Stimulated activated naive CD4-positive, alpha-beta T cell treated with Interleukin-2 at 50 U/mL for 16 hours (primary cell): ENCODE measurements around the gene SMPD1.
"Not testable (repeated sequence)": the region's sequence is repeated elsewhere in the genome, so short reads cannot be mapped to it uniquely, and the experiment has no call there.

Experiments used
- DNase-seq: peaks from one replicate; lab custom pipeline; 2025; lab: John Stamatoyannopoulos, UW

The SMPD1 gene

DNA sequence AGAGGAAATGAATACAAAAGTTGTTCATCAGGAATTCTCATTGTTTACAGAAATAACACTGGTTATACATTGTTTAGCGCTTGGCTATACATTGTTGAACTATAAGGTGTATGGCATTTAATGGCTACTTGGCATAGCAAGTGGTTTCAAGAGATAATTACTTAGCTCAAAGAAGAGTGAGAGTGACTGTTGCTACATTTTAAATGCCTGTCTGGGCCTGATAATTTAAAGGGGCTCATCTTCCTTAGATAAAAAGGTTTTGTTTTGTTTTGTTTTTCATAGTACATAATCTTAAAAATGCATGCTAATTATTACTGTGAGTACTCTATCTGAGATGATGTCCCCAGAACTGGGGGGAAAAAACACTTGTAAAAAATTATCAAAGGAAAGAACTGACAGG is 1.5 kb upstream of the SMPD1 start:
- no peak for DNase-seq

DNA sequence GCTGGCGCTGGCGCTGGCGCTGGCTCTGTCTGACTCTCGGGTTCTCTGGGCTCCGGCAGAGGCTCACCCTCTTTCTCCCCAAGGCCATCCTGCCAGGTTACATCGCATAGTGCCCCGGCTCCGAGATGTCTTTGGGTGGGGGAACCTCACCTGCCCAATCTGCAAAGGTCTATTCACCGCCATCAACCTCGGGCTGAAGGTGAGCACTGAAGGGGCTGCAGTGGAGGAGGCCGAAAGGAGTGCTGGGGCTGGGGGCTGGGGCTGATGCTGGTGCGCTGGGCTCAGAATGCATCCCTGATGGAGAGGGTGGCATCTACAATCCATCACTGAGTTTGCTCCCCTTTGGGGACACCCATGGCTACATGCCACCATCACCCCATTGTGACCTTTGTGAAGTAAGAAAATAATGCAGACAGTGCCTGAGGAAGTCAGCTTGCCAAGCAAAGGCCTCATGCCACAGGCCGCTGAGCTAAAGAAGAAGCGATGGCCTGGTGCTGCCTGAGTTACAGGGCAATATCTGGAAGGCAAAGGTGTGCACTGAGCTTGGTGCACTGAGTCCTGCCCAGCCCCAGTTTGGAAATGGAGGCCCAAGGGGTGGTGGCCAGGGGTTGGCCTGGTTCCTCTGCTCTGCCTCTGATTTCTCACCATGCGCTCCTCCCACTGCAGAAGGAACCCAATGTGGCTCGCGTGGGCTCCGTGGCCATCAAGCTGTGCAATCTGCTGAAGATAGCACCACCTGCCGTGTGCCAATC is 620 bp downstream of the SMPD1 start:
- DNase-seq, result no peak

DNA sequence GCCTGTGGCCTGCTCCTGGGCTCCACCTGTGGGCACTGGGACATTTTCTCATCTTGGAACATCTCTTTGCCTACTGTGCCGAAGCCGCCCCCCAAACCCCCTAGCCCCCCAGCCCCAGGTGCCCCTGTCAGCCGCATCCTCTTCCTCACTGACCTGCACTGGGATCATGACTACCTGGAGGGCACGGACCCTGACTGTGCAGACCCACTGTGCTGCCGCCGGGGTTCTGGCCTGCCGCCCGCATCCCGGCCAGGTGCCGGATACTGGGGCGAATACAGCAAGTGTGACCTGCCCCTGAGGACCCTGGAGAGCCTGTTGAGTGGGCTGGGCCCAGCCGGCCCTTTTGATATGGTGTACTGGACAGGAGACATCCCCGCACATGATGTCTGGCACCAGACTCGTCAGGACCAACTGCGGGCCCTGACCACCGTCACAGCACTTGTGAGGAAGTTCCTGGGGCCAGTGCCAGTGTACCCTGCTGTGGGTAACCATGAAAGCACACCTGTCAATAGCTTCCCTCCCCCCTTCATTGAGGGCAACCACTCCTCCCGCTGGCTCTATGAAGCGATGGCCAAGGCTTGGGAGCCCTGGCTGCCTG is 1.4 kb downstream of the SMPD1 start:
- DNase-seq, result no peak

DNA sequence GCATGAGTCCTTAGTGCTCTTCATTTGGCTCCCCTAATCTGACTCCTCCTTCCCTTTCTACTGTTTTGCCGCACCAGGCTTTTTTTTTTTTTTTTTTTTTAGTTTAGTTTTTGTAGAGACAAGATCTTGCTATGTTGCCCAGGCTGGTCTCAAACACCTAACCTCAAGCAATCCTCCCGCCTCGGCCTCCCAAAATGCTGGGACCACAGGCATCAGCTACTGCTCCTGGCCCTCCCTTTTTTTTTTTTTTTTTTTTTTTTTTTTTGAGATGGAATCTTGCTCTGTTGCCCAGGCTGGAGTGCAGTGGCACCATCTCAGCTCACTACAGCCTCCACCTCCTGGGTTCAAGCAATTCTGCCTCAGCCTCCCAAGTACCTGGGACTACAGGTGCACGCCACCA is 2.0 kb downstream of the SMPD1 start:
- DNase-seq, result not testable (repeated sequence)

DNA sequence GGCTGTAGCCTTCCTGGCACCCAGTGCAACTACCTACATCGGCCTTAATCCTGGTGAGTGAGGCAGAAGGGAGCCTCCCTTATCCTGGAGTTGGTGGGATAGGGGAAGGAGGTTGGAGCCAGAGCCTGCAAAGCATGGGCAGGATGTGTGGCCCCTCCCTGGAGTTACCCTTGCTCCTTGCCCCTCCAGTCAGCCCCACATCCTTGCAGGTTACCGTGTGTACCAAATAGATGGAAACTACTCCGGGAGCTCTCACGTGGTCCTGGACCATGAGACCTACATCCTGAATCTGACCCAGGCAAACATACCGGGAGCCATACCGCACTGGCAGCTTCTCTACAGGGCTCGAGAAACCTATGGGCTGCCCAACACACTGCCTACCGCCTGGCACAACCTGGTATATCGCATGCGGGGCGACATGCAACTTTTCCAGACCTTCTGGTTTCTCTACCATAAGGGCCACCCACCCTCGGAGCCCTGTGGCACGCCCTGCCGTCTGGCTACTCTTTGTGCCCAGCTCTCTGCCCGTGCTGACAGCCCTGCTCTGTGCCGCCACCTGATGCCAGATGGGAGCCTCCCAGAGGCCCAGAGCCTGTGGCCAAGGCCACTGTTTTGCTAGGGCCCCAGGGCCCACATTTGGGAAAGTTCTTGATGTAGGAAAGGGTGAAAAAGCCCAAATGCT is 3.9 kb downstream of the SMPD1 start:
- no peak for DNase-seq

DNA sequence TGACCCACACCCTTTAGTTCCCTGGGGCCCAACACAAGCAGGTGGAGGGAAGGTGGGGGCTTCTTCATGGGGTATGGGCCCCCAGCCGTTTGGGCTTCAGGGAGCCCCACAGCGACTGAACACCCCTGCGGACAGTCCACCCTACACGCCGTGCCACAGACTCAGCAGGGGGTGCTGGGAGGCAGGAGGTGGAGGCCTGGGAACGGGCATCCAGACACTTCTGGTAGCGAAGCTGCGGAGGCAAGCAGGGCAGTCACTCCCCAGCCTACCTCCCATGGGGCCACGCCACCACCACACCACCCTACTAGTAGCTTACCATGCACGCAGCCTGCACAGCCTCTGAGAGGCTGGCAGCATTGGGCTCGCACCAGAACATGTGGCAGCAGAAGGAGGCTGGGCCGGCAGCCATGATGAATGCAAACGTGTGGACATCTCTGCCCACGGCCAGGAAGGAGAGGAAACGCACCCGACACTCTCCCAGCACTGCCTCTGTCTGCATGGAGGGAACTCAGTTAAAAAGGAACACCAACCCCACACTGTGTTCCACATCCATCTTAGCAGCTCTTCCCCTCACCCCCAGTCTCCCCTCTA is 5.3 kb downstream of the SMPD1 start:
- no peak for DNase-seq

DNA sequence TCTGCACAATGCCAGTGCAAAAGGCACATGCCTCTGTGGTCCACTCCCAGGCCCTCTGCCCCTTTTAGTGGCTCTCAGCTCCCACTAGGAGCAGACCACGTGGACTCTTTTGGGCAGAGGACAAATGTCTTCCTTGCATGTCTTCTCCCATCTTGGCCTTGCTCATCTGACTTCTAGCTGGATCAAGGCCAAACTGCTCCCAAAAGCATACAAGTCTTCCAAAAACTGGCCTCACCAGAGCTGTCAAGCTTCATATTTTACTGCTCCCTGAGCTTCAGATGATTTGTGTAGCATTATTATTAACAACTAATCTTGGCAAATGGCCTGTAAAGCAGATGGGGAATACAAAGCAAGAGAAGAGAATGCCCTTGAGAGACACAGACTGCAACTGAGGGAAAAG is 6.9 kb downstream of the SMPD1 start:
- no peak for DNase-seq

DNA sequence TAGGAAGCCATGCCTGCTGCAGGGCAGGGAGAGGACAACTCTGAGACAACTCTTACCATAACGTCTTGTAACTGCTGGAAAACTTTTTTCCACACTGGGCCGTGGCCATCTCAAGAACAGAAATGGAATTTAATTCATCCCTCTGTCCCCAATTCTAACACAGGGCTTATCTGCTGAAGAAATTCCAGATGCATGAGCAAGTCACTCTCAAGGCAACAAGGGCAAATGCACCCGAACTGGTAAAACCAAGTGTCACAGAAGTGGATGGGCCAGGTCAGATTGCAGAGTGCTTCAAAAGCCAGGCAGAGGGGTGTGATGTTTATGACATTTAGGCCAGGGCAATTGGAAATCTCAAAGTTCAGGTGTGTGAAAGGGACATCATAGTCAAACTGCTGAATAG is 7.4 kb downstream of the SMPD1 start:
- DNase-seq, result no peak

DNA sequence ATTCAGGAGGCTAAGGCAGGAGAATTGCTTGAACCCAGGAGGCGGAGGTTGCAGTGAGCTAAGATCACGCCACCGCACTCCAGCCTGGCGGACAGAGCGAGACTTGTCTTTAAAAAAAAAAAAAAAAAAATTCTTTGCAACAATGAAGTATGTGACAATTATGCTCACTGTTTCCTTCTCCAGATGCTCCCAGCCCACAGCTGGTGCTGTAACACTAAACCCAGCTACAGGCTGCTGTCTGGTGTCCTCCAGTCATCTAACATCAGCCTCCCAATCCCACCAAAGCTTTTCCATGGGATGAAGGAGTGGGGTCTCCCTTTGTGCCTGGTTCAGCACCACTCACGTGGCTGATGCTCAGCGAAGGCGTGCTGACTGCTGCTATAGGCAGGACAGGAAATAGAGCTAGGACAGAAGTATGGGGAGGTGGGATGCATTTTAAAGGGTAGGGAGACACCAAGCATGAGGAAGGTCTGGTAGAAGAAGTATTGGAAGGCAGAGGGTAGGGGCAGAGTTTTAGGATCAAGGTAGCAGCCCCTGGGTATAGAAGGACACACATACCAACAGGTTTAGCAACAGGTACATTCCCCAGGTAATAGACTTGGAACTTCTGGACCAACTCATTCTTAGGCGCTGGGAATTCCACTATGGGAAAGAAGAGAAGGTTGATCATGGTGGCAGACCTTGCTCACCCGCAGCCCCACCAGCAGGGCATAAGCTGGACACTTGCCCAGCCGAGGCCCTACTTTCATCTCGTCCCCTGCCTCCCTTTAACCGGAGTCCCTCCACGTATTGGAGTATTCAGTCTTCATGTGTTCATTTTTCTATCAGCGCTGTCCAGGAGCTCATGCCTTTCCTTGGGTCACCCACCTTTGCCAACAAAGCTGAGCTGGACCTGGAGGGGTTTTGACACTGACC is 10.4 kb downstream of the SMPD1 start:
- no peak for DNase-seq

DNA sequence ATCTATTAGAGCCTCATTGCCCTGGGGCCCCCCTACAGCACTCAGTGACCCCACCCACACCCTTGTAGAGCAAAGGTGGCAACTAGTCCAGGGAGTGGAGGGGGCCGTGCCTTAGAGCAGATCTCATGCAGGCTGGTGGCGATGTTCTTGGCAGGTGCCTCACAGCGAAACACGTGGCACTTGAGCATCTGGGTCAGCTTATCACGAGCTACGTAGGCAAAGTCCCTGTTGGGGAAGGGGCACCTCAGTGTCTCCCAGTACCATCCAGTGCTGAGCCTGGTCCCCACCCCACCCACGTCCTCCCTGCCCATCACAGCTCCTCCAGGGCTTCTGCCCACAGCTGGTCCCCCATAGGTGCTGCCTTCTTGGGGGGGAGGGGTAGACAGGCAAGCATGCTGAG is 11.2 kb downstream of the SMPD1 start:
- DNase-seq, result no peak

DNA sequence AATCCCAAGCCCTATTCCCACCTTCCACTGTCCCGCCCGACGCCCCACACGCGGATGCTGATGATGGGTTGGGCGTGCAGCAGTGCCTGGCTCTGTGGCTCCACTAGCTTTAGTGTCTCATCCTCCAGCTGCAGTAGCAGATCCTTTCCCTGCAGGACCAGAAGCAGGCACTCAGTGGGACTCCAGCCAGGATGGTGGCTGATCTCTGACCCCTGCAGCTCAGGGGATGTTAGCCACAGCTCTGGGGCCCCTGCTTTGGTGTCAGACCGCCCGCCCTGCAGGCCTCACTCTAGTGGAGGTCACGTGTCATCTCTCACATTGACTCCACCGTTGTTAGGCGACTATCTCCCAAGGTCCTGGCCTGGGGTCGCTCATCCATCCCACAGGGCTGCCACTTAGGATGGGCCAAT is 11.8 kb downstream of the SMPD1 start:
- DNase-seq, result no peak

DNA sequence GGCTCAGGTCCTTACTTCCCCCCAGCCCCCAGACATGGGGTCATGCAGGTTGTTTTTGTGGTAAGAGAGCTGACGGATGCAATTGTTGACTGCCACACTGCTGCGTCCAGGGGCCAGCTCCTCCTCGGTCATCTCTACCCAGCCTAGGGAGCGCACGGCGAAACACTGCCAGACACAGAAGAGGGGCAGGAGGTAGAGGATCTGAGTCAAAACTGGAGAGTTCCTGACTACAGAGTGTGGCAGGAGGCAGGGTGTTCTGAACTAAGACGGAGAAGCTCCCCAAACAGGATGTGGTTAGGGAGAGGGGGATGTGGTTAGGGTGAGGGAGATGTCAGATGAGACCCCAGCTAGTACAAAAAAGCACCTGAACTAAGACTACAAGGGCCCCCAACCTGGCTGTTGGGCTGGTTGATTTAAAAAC is 12.3 kb downstream of the SMPD1 start:
- DNase-seq, result peak; percentile 36

DNA sequence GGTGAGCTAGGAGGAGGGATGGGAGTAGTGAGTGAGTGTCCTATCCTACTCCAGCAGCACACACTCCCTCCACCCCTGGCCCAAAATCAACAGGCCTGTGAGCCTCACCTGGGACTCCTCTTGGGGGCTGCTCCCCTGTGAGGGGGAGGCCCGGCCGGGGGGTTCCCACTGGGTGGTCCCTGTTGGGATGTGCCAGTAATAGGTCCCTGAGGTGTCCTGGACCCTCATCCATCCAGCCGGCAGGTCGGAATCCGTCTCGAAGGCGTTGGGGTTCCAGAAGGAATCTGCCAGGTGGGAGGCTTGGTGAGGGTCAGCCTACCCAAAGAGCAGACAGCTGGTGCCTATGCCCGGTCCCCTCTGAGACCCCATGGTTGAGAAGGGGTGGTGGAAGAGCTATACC is 13.3 kb downstream of the SMPD1 start:
- DNase-seq, result no peak

DNA sequence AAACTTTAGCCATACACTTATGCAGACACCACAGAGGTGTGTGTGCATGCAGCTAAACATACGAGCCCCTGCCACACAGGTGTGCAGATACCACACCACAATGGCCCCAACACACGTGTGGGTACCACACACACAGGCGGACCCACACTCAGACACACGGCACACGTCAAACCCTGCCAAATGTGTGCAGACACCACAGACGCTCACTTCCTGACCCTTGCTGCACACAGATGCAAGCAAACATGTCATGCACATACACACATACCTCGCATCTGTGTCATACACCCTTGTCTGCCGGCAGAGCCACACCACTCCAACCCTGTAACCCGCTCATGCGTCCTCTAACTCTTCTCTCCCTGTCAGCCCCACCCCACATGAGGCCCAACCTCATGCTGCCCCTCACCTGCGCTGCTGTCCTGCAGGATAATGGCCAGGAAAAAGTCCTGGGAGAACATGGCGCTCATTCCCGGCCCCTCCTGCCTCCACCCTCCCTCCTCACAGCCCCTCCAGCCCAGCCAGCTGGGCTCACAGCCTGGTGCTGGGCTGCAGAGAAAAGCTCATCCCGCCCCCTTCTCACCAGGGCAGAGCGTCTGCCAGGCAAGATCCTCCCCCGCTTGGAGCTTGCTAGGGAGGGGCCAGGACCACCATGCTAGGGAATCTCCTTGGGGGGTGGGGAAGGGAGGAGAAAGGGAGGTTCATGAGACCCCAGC is 14.2 kb downstream of the SMPD1 start:
- DNase-seq, result no peak

DNA sequence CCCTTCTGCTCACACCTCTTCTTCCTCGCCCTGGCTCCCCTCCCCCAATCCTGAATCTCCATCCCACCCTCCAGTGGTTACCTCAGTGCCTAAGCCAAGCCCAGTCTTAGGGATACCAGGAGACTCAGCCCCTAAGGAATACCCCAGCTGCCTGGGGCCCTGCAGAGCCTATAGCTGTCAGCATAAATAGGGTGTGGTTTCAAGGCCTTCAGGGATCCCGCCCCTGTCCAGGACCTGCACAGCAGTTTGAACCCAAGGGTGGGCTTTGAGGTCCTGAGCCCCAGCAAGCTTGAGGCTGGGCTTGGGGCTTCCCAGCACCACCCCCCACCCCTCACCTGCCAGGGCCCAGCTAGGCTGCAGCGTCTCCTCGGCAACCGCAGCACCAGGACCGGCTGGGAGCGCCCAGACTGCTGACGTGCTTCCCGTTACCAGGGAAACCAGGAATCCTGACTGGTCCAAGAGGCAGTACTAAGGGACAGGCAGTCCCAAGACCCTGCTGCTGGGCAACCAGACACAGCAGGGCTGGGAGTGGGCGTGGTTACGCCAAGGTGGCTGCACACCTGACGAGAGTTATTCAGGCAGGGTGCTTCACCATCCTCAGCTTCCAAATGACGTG is 14.9 kb downstream of the SMPD1 start:
- DNase-seq, result no peak

DNA sequence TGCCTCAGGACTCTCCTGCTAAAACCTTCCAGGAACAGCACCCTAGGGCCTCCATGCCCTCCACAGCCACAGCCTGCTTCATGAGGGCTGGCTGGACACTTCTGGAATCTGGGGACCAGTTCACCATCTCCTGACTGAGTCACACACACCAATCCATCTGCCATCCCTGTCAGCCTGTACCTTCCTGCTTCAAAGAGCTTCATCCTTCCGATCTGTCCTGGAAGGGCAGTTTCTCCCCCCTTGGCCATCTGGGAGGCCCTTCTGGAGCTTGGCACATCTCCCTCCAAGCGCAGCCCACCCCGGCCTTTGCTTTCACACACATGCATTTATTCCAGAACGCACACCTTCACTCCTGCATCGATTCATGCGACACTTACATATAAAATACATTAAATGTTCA is 15.6 kb downstream of the SMPD1 start:
- DNase-seq, result no peak

DNA sequence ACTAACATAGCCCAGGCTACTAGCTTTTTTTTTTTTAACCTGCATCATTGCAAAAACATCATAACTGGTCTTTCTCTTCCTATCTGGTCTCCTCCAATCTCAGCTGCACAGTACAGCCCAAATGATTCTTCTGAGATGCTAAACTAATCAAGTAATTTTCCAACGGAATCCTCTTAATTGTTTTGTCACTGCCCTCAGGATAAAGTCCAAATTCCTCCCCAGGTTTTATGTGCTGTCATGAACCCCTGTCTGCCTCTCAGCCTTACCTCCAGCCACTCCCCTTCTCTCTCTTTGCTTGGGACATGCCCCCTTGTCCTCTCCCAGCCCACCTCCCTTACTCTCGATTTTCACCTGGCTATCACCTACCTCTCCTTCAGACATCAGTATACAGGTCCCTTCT is 16.1 kb downstream of the SMPD1 start:
- no peak for DNase-seq

DNA sequence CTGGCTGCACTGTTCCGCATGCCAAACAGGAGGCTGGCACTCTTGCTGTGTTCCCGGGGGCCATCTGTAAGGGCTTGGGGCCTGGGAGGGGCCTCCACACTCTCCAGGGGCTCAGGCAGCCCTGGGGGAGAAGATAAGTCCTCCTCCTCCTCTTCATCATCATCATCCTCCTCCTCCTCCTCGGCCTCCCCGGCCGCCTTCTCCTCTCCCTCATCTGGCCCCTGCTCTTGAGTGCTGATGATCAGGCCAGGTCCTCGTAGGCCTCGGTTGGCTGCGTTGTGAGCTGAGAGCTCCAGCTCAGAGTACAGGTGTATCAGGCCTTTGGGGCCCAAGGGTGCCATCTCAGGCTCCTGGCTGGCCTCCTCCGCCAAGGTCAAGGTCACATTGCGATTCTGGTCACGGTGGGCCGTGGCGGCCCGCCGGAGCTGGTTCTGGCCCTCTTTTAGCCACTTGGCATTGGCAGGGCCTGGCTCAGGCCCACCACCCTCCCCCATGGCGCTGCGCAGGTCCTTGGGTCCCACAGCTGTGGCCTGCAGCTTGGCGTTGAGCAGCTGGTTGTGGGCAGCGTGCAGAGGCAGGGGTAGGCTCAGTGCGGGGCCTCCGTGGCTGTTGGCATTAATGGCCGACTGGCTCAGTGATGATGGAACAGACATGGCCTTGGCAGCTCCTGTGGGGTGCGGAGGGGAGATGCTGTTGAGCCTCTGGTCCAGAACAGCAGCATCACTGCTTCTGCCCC is 20.6 kb downstream of the SMPD1 start:
- no peak for DNase-seq

DNA sequence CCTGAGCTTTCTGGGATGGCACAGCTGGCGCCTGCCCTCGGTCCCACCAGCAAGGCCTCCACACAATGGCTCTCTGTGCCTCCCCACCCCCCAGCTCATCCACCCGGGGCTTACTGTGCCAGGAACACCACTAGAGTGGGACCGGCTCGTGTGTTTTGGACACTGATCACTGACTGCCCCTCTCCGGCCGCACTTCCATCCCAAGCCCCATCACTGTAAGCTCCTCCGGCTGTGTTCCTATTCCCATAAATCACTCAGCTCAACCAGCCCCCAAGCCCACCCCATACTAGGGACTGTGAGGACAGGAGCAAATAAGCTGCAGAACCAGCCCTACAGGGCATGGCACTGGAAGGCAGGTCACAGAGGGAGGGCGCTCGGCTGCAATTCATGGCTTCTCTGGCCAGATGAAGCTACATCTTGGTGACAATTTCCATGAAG is 21.3 kb downstream of the SMPD1 start:
- no peak for DNase-seq

DNA sequence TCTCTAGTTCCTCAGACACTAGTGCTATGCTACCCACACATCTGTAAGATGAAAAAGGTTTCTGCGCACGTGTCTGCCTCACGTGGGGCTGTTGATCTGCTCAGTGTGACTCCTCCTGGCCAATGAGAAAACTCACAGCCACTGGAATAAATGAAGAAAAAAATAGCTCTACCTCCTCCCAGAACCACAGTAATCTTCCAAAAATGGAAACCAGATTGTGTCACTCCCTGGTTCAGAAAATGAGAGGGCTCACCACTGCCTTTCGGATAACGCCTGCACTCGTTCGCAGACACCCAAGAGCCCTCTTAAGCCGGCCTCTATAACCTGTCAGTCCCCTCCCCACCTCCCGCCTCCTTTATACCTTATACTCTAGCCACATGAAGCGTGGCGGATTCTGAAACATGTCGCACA is 23.5 kb downstream of the SMPD1 start:
- DNase-seq, result peak; percentile 46
